SKM-1 (cell line): ENCODE results near the gene FBXL20.
"Not testable (repeated sequence)": the region's sequence is repeated elsewhere in the genome, so short reads cannot be mapped to it uniquely, and the experiment has no call there.

Experiments
- DNase-seq: peaks from one replicate; lab custom pipeline; 2025; ENCODE audit not compliant: unreplicated experiment; lab: John Stamatoyannopoulos, UW

Gene FBXL20

GRCh38 chr17:39261286-39261685 lies 140.1 kb downstream of the FBXL20 start:
- no peak for DNase-seq

- DNase-seq = no peak
Observed at GRCh38 chr17:39252788-39253460, 148.5 kb downstream of the FBXL20 start.

- DNase-seq = no peak
Observed at GRCh38 chr17:39251997-39252396, 149.4 kb downstream of the FBXL20 start.

- DNase-seq = not testable (repeated sequence)
Observed at GRCh38 chr17:39250076-39250475, 151.3 kb downstream of the FBXL20 start.

GRCh38 chr17:39246274-39246673 lies 155.2 kb downstream of the FBXL20 start:
- no peak for DNase-seq

- peak; percentile 43 for DNase-seq
Observed at GRCh38 chr17:39244600-39245570, 156.5 kb downstream of the FBXL20 start.

- no peak for DNase-seq
Observed at GRCh38 chr17:39244016-39244599, 157.3 kb downstream of the FBXL20 start.

GRCh38 chr17:39243155-39243554 lies 158.3 kb downstream of the FBXL20 start:
- no peak for DNase-seq

- DNase-seq = no peak
Observed at GRCh38 chr17:39240631-39241030, 160.8 kb downstream of the FBXL20 start.

GRCh38 chr17:39239640-39240314 lies 161.6 kb downstream of the FBXL20 start:
- no peak for DNase-seq

GRCh38 chr17:39238311-39238972 lies 163.0 kb downstream of the FBXL20 start:
- DNase-seq = no peak

GRCh38 chr17:39237586-39237985 lies 163.8 kb downstream of the FBXL20 start:
- DNase-seq = no peak

- DNase-seq = no peak
Observed at GRCh38 chr17:39236981-39237441, 164.4 kb downstream of the FBXL20 start.

- no peak for DNase-seq
Observed at GRCh38 chr17:39236450-39236927, 164.9 kb downstream of the FBXL20 start.

- peak; percentile 92 for DNase-seq
Observed at GRCh38 chr17:39235555-39236449, 165.6 kb downstream of the FBXL20 start.

GRCh38 chr17:39231591-39232551 lies 169.6 kb downstream of the FBXL20 start:
- no peak for DNase-seq

- no peak for DNase-seq
Observed at GRCh38 chr17:39231091-39231561, 170.3 kb downstream of the FBXL20 start.

GRCh38 chr17:39230361-39230760 lies 171.1 kb downstream of the FBXL20 start:
- DNase-seq = no peak
